Right ventricle myocardium inferior (tissue), 1 donor: ENCODE results near the gene FNDC3B. TPM values are rescaled to one million over a fixed set of nuclear protein-coding genes. Genes with fewer than 3 reads are reported as not detected.

Source experiments
- ATAC-seq: fragments of 200-7000 bp; cut with Tn5 transposase; one replicate; pipeline ENCODE4 v1.9.1; 2020; ENCODE audit warnings: mild to moderate bottlenecking, moderate library complexity
- DNase-seq: peaks from one replicate; pipeline ENCODE4 v3.0.0; 2021; ENCODE audit errors: missing footprints
- intact Hi-C: fragments of 100-400 bp; cut with DNase I; formaldehyde crosslinking; loops from one replicate; pipeline ENCODE4 v1.11.0; 2022
- total RNA-seq: library from RNA; stranded (reverse); fragmentation: NEBNext Ultra II Directional; extraction: Animal tissue kit (Norgen Biotek cat#: 25700); gene quantifications from one replicate; pipeline ENCODE4 v1.2.1, GENCODE V29; 2021
- donor health status: DM: no; HTN: yes; CAD: no; lungs with severe emphysema.

FNDC3B gene
- total RNA-seq, 1 donor from 2014 or later = 57.8 TPM

DNA sequence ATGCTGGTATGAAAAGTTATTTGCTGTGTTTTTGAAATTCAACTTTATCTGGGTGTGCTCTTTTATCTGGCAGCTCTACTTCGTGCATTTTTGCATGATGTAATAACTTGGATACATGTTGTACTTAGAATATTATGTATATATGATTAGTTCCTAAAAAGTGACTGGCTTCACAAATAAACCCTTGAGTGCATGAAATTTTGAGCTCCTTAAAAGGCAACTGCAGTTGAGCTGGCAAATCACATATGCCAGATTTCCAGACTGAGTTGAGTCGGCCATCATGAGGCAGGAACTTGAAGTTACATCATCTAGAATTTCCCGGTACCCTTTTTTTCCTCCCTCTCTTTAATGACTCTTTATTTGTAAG lies 162.5 kb downstream of the FNDC3B start:
- DNase-seq (no peak), ATAC-seq (peak; percentile 17)
- intact Hi-C loops = loop anchor here (2.0 to 5.0 kb wide), 5 partner anchors 50 to 161 kb away; no protein-coding TSS in a partner anchor

DNA sequence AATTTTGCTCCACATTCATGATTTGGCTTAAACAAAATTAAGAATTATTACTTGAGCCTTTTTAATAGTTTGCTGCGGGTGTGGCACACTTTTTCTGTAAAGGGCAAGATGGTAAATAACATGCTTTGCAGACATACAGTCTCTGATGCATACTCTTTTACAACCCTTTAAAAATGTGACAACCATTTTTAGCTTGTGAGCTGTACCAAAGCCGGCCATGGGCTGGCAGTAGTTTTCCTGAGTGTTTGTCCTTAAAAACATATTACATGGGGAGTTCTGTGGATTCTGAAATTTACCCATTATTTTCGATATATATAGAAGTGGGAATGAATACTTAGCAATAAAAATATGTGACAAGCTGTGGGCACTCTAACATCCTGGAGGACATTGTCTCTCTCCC lies 163.4 kb downstream of the FNDC3B start:
- intact Hi-C loops = loop anchor here (5.0 kb wide), 4 partner anchors 50 to 115 kb away; no protein-coding TSS in a partner anchor
- DNase-seq = no peak
- no peak for ATAC-seq

DNA sequence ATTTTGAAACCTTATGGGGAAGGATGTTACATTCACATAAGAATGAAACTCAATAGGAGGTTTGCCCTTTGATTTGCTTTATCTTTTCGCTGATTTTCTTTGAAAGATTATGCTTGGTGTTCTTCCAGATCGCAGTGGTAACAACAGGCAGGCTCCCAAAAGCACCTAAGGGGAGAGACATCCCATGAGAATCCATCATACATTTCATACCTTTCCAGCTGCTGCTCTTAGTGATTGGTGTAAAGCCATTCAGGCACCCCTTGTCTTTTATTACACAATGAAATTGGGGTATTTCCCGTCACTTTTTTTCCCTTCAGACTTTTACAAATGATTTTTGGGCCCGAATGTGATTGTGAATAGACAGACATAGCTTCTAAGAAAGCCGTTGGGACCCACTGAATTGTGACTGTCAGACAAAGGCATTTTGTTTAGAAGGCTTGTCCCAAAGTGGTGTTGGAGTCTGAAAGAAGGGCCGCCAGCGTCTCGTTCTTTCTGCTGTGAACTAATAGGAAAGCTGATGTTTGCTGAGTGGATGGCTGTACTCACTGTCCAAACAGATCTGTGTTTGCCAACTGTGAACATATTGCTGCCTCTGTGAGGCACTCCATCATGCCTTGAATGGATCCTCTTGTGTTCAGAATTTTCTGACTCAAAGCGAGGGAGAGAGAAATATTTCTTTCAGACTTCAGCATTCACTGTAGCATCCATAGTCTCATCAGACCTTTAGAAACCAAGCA lies 164.3 kb downstream of the FNDC3B start:
- intact Hi-C loops = loop anchor here (5.0 kb wide), 4 partner anchors 51 to 114 kb away; no protein-coding TSS in a partner anchor
- ATAC-seq (peak; percentile 33), DNase-seq (no peak)

DNA sequence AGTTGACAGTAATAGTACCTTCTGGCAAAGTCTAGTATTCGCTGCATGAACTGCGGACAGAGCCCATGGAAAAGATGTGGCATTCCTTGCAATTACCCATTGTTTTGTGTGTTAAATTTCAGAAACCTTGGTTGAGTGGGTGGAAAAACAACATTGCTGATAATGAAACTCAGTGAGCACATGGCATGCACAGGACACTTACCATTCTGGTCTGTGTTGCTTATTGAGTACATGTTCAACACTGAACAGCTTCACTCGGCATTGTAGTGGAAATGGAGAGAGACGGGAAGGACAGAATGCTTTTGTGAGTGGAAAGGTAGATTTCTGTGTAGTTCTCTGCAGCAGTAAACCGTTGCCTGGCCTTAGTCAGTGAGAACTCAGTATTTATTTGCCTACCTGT lies 165.3 kb downstream of the FNDC3B start:
- DNase-seq (no peak), ATAC-seq (no peak)
- intact Hi-C loops = loop anchor here (5.0 kb wide), 4 partner anchors 52 to 113 kb away; no protein-coding TSS in a partner anchor

DNA sequence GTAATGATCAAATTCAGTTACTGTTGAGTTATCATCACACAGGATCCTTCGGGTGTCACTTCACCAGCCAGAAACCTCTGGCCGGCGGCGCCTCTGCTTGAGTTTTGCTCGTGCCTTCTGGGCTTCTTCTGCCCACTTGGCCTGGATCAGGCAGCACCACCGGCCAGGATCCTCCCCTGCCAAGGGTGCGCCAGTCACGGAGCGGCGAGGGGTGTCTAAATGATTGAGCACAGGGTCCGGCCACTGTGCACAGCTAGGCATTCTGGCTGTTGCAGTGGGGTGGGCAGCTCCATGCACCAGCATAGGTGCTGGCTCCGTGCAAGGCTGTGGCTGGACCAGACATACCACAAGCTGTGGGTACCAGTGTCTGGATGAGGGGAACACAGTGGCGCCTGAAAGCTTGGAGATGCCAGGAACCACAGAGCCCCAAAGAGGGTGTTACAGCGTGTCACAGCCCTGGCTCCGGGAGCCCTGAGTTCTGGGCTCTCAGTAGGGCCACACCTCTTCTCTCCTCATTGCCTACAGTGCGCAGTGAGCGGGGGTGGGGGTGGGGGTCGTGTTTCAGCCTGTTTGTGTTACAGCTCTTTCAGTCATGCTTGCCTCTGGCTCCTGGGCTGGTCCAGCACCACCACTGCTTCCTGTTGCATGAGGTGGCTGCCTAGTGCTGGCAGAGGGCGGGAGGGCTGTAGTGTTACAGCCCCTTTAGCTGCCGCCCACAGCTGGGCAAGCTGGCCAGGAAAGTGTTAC lies 169.4 kb downstream of the FNDC3B start:
- peak; percentile 13 for ATAC-seq
- DNase-seq = no peak
- intact Hi-C loops = no loop called here

DNA sequence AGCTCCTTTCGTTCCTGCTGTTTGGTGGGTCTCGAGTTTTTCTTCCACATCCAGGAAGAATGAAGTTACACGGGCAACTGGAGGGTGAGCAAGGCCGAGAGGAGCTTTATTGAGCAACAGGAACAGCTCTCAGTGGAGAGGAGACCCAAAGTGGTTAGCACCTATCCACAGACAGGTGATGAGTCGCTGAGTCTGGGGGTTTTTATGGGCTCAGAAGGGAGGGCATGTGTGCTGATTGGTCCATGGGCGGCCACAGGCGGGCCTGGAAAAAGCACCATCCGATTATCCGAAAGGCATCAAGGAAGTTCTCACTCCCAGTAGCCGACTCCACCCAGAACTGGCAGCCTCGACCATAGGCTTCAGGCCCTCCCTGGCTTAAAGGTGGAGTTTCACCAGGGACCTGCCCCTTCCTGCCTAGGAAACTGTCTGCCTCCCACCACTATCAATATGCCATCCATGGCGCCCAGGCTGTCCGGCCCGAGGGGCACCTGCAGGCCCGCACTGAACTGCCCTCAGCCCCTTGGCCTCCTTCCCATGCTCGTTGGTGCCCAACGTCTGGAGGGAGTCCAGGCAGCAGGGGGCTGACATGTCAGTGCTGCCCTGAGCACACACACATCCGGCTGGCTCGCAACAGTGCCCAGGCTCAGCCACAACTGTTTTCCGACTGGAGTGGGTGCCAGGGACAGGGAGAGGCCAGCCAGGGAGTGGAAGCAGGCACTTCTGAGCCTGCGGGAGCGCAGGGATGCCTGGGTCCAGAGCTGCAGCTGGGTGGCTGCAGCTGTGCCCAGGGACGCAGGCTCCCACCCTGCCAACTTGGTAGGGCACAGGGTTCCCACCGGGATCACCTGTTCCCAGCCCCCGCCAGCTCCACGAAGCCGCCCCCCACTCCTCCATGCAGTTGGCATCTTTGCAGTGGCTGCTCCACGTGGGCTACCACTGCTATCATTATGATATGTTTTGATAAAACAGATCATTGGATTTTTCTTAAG lies 170.2 kb downstream of the FNDC3B start:
- peak; percentile 83 for ATAC-seq
- intact Hi-C loops = no loop called here
- DNase-seq = peak; percentile 68

DNA sequence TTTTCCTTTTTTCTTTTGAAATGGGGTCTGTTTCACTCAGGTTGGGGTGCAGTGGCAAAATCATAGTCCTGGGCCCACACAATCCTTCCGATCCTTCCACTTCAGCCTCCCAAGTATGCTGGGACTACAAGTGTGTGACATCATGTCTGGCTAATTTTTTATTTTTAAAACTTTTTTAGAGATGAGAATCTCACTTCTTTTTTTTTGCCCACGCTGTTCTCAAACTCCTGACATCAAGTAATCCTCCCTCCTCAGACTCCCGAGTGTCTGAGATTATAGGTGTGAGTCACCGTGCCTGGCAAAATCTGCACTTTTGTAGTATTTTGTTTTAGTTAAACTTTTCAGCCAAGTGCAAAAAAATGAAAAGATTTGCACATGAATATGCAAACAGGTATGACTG lies 171.0 kb downstream of the FNDC3B start:
- no peak for DNase-seq
- intact Hi-C loops = no loop called here
- ATAC-seq = no peak

DNA sequence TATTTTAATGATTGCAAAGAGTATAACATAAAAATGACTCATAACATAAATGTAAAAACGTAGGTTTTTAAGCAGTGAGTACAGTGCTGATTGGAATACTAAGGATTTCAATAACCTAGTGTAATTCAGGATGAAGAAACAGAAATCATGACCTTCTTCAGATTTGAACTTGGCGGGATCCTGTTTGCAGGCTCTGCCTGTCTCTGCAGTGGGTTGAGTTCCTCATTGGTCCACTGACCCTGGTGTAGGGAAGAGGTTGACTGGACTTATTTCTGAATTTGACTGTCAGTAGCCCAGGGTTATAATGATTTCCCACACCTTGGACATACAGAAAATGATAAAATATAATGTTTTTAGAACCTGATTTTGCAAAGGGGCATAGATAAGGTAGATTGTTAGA lies 171.7 kb downstream of the FNDC3B start:
- intact Hi-C loops = no loop called here
- DNase-seq (no peak), ATAC-seq (no peak)

DNA sequence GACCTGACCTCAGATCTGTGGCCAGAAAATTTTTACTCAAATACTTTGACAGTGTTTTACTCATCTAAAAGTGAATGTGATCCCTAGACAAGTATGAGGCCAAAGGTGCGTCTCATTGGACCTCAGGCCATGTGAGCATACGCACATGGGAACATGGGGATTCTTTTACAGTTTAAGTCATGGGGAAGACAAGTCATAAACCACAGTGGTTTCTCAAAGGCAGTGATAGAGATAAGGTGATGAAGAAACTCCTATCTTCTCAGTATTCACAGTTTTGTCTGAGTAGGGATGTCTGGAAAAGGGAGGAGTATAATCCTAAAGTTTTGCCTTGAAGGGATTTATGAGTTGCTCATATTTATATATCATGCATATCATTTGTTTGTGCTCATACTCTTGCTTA lies 173.8 kb downstream of the FNDC3B start:
- DNase-seq (no peak), ATAC-seq (no peak)

DNA sequence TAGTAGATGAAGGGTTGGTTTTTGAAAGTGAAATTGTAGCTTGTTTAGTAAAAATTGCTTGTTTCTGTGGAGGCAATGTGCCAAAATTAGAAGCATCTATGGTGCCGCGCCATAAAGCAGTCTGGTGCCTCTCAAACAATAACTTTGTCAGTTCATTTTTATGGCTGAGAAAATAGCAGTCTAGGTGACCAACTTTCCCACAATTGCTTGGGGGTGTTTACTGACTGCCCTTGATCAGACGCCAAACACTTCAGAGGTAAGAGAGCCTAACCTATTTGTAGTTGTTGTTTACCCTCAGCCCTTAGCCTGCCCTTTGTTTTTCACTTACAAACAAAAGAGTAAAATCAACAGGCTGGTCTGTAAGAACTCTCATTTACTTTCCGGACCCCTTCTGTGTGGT lies 174.5 kb downstream of the FNDC3B start:
- intact Hi-C loops = no loop called here

More for the DNA sequence above, 173.8 kb downstream of the FNDC3B start:
- intact Hi-C loops = no loop called here

DNA sequence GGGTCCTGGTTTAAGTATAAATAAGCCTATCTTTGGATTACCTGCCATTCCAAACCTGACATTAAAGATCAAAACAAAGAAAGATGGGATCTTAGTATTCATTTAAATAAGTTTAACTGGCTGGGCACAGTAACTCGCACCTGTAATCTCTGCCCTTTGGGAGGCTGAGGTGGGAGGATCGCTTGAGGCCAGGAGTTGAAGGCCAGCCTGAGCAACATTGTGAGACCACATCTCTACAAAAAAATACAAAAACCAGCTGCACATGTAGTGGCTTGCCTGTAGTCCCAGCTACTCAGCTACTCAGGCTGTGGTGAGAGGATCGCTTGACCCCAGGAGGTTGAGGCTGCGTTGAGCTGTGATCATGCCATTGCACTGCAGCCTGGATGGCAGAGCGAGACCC lies 176.9 kb downstream of the FNDC3B start:
- no peak for DNase-seq
- no peak for ATAC-seq
- intact Hi-C loops = no loop called here

More for the DNA sequence above, 174.5 kb downstream of the FNDC3B start:
- no peak for ATAC-seq
- no peak for DNase-seq

DNA sequence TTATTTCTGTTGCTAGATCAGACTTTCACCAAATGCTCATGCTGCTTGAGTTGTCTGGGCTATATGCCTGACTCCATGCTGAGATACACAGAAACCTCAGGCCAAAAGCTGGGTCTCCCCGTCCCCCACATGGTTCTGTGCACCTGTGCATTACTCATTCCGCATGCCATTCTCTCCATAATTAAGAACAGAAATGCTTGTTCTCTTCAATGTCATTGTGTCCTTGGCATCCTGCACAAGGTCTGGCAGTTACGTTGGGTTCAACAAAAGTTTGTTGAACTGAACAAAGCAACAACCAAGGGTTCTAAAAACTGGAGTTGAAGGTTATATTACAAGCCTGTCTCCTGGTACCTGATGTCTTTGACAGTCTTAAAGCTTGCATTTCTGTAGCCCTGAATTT lies 177.5 kb downstream of the FNDC3B start:
- DNase-seq (no peak), ATAC-seq (no peak)
- intact Hi-C loops = no loop called here

DNA sequence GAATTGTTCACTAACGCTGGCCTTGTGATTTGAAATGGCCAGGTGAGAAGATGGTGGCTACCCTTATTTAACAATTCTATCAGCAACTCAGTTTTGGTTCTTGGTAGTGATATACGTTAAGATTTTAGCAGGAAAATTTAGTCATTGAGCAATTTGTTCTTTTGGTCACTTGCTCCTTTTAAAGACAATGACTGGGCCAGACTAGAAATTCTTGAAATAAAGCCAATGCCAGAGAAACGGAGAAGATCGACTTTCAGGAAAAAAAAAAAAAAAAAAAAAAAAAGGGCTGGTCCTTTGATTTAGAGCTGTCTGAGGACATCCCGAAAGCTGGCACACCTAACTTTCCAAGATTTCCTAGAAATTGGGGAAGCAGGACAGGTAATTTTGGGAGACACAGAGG lies 178.5 kb downstream of the FNDC3B start:
- no peak for DNase-seq
- ATAC-seq = no peak
- intact Hi-C loops = no loop called here

DNA sequence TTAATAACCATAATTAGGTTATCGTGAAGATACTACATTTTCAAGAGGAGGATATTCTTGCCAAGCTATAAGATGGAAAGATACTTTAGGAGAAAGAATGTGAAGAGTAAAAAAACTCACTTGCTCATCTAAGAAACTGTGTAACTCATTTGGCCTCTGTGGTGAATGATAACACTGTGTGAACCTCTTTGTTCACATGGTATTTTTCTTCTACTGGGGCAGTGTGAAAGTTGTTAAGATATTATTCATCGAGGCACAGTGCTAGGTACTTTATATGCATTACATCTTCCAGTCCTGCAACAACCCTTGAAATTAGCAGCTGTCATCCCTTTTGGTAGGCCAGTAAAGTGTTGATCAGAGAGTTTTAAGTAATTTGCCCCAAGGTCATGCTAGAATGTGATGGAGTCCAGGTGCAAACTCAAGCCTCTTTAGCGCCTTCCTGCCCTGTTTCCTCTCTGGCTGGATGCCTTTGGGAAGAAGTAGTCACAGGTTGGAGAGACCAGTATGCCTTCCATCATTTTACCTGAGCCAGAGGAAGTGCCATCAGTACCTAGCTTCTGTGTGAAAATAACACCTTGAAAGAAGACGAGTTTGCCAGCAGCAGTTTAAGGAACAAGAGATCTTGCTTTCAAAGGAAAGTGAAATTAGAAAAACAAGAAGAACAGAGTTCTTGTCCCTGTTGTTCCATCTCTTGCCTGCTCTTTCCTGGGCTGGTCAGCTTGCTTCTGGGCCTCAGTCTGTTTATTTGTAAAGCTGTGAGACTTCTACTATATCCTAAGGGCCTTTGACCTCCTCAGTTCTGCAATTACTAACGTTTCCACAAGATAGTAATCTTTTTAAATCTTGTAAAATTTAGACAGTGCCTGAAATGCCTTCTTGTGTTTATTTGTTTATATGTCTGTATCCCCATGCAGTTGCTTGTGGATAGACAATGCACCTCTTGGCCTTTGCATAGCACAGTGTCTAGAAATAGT lies 179.3 kb downstream of the FNDC3B start:
- no peak for DNase-seq
- intact Hi-C loops = no loop called here
- ATAC-seq = no peak

DNA sequence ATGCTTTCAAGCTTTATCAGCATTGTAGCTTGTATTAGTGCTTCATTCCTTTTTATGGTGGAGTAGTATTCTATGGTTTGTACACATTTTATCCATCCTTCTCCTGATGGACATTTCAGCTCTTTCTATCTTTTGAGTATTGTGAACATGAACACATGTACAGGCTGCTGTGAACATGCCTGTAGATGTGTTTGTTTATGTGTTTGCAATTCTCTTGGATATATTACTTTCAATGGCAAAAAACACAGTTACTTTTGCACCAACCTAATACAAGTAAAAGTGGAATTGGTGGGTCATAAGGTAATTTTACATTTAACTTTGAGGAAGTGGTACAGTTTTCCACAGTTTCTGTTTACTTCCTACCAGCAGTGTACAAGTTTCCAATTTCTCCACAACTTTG lies 180.4 kb downstream of the FNDC3B start:
- ATAC-seq = no peak
- intact Hi-C loops = no loop called here
- no peak for DNase-seq

DNA sequence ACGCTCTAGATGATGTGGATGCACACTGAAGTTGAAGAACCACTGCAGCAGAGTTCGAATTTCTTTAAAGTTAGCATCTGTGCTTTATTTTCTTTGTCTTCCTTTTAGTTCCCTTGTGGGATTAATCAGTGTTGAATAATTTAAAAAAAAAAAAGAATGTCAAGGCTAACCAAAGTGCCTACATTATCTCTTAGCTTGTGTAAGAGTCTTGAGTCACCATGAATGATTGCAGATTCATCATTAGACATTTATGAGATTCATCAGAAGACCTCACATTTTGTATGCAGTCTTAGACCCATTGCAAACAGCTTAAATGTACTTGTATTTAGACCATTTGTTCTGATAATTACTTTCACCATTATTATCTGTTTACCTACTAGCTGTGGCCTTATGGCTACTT lies 182.2 kb downstream of the FNDC3B start:
- intact Hi-C loops = no loop called here
- DNase-seq (no peak), ATAC-seq (no peak)

DNA sequence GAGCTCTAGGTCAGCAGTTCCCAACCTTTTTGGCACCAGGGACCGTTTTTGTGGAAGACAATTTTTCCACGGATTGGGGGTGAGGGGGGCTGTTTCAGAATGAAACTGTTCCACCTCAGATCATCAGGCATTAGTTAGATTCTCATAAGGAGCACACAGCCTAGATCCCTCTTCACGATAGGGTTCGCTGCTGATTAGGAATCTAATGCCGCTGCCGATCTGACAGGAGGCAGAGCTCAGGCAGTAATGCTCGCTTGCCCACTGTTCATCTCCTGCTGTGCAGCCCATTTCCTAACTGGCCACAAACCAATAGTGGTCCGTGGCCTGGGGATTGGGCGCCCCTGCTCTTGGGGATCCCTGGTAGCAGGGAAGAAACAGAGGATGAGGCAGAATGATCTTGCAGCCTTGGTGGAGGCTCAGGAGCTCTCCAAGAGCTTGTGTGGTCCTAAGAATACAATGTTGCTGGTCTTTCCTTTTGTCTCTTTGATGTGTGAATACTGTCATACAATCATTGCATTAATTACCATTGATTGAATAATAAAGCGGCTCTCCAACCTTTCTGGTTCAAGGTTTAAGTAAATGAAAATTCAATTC lies 183.2 kb downstream of the FNDC3B start:
- ATAC-seq = no peak
- DNase-seq = no peak
- intact Hi-C loops = no loop called here

DNA sequence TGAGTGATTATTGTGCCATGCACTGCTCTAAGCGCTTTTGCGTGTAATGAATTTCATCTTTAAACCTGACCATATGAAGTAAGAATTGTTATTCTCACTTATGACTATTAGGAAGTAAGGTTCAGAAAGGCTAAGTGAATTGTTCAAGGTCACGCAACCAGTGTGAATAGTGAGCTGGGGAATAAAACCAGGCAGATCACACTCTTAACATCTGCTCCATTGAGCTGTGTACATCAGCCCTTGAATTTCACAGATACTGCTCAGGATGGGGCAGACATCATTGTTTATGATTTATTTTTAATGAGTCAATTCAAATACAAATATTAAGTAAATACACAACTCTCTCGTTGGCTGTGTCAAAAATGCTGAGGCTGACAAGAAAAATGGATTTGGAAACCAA lies 184.5 kb downstream of the FNDC3B start:
- ATAC-seq (no peak), DNase-seq (no peak)
- intact Hi-C loops = no loop called here
